Left forelimb (tissue), 1 donor: Measurements from ENCODE around the gene G6PD.
"Not testable (repeated sequence)": the region's sequence is repeated elsewhere in the genome, so short reads cannot be mapped to it uniquely, and the experiment has no call there.

Experiments used
- DNase-seq: peaks from one replicate; pipeline ENCODE4 v3.0.0-alpha.2; 2018; ENCODE audit warnings: low spot score

Gene G6PD

DNA sequence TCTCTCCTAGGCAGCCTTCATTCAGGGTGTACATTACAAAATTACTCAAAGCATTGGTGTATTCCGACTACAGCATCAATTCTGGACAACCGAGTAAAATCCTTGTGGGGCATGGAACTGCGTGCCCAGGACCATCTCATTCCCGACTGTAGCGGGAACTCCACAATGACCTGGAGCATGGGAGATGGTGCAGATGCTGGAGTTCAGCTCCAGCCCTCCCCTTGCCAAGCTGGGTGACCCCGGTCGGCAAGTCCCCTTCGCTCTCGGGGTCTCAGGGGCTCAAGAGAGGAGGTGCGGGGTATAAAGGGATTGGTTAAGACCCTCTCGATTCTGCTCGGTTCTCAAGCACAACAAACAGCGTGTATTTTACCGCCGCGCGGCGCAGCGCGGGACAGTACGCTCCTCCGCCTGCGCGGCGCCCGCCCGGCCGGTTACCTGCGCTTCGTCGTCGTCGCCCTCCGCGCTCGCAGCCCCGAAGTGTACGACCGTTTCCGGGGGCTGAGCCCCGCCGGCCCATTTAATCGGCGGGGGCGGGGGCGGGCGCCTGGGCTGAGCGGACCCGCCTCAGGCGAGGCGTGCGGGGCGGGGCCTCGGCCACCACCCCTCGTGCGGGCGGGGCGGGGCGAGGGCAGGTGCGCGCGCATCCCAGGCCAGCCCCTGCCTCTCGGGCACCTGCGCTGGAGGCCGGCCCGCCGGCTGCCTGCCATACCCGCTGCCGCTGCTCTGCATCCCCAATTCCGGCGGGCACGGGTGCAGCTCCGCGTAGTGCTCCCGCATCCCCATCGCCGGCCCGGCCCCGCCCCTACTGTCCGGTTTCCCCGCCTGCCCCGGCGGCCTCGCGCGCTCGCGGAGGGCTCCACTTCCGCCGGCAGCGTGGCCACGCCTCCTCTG lies at the start of gene G6PD:
G6PD (minus strand) TSS at position 493 of the 891 bp plus-strand sequence. CDS start 691 bp downstream, outside the sequence.
- DNase-seq: peak; percentile 90

DNA sequence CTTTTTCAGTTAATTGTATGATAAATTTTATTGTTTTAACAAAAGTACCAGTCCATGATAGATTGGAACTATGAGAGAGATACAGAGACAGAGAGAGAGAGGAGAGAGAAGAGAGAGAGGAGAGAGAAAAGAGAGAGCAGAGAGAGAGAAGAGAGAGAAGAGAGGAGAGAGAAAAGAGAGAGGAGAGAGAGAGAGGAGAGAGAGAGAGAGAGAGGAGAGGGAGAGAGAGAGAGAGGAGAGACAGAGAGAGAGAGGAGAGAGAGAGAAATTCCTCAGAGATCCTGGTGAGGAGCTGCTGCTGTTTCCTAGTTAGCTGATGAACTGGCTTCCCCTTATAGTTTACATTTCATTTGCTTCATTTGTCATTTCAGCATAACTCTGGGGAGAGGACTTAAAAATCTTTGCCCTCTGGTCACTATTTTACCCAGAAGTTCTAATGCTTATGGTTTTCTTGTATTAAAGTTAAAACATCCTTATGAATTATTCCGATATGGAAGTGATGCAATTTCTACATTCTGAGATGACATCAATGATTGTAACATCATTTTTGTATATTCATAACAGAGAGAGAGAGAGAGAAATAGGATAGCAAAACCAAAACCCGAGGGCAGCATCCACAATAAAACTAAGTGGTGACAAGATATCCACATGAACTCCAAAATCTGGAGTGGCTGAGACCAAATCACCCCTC lies 49.1 kb upstream of the G6PD start:
- DNase-seq: no peak

DNA sequence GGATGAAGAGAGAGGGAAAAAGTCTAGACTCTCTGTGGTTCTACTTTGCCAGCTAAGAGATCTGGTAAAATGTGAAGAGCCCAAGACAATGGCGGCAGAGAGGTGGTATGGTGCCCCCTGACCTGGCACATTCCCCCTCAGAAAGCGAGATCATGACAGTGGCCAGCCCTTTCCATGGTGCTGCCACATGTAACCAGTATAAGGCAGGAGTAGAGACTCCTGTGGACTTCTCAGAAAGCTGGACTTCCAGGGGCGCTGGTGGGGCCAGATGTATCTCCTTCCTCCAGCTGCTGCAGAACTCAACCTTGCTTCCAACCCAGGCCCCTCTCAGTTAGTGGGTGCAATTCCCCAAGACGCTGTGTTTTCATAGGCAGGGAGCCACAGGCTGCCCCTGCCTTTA lies 47.8 kb upstream of the G6PD start:
- DNase-seq: no peak

DNA sequence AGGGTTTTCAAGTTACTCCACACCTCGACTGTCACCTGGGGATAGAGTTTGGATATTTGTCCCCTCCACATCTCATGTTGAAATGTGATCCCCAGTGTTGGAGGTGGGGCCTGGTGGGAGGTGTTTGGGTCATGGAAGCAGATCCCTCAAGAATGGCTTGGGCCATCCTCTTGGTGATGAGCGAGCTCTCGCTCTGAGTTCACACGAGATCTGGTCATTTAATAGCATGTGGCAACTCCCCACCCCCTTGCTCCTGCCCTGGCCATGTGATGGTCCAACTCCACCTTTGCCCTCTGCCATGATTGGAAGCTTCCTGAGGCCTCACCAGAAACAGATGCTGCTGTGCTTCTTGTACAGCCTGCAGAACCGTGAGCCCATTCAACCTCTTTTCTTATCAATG lies 46.6 kb upstream of the G6PD start:
- no peak for DNase-seq

DNA sequence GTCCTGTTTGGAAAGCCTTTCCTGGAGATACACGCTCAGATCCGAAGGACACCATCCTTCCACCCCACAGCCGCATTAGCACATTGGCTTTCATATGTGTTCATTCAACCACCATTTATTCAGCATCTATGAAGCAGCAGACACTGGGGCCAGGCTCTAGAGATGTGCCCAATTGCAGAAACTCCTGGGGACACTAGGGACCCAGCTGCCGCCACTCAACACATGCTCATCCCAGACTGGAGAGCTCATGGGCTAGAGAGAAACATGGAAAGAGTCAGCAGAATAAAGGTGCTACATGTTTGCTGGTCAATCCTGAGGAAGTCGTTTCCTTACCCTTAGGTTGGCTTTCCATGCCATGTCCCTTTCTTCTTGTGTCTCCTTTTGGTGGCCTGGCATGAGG lies 45.9 kb upstream of the G6PD start:
- DNase-seq: no peak

DNA sequence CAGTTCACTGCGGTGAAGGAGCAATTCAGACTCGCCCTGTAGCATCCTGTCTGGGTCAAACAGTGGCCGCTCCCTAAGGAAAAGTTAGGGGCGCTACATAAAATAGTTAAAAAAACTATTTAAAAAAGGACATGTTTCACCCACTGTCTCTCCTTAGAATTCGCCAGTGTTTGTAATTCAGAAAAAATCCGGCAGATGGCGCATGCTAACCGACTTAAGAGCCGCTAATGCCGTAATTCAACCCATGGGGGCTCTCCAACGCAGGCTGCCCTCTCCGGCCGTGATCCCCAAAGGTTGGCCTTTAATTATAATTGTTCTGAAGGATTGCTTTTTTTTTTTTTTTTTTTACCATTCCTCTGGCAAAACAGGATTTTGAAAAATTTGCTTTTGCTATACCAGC lies 43.8 kb upstream of the G6PD start:
- DNase-seq: not testable (repeated sequence)

DNA sequence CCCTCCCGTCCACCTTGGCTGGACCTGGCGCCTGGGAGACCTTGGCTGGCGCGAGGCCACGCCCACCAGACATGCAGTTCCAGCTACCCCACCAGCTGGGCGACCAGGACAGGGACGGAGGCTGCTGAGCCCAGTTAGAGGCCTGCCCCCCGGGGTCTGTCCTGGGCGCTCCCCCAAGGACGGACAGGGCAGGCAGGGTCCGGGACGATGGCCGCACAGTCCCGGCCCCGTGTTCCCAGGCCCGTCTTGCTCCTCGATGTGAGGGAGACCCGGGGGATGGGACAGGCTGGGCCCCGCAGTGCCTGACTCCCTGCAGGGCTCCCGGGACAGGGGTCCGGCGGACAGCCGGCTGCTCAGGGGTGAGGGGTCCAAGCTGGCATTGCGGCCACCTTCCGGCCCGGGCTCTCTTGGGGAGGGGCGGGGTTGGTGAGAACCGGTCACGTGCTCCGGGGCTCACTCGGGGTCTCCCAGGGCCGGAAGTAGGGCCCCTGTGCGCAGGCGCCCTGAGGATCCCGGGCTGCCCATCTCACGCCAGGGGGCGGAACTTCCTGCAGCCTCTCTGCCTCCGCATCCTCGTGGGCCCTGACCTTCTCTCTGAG lies 38.0 kb upstream of the G6PD start, which contains the start of gene CTAG1A:
CTAG1A (plus strand) TSS at position 549 of the 599 bp plus-strand sequence. CDS start 74 bp downstream, outside the sequence.
- not testable (repeated sequence) for DNase-seq

DNA sequence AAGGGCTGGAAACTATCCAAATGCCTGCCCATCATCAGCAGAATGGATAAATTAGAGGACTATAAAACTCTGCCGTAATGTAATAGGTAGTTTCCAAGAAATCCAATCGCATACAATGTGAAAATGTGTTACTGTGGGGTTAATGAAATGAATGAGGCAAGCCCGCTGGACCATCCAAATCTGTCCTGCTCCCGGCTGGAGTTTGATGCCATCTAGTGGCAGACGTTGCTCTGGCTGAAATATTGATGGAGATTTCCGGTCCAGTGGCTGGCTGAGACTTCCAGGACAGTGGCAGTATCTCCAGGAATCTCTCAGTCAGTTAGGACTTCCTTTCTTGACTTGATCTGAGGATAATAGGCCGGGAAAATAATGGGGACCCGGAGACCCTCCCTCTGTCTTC lies 36.3 kb upstream of the G6PD start:
- not testable (repeated sequence) for DNase-seq

DNA sequence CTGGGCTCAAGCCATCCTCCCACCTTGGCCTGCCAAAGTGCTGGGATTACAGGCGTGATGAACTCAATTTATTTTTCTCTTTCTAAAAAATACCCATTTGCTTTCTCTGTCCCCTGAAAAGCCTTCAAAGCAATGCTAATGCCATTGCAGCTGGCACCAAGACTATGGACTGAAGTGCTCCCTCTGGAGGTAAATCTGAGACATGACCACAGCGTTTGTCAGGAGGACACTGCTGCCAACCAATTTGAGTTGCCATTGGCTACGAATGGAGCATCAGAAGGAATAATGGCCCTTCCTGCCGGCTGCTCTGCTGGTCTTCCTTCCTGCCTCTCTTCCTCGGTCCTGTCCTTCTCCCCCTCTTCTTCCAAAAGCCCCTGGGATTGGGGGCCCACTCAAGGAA lies 28.4 kb upstream of the G6PD start:
- DNase-seq: not testable (repeated sequence)

DNA sequence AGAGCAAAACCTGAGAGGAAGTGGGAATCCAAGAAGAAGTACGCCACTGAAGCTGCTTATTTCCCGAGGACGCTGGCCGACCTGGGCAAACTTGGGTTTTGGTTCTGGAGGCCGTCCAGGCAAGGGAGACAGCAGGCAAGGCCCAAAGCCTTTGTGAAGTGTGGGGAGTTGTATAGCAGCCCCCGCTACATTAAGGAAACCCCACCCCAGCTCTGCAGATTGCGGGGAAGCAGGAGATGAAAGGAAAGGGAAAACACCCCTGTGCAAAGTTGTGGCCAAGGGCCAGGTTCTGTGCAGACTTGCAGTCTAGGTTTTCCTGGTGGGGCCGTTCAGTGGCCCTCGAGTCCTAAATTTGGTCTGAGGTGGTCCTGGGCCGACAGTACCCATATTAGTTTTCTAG lies 26.4 kb upstream of the G6PD start:
- DNase-seq: not testable (repeated sequence)

DNA sequence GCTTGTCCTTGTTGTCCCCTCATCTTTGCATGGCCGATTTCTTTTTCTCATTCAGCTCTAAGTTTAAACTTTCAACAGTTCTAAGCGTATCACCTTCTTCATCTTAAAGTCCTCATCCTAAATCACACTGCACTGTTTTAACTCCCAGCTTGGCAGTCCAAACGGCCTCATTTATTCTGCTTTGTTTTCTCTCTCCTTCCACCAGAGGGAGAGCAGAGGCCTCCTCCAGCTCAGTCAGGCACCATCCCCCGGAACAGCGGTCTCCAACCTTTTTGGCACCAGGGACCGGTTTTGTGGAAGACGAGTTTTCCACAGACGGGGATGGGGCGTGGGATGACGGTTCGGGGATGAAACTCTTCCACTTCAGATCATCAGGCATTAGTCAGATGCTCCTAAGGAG lies 23.7 kb upstream of the G6PD start:
- DNase-seq: not testable (repeated sequence)

DNA sequence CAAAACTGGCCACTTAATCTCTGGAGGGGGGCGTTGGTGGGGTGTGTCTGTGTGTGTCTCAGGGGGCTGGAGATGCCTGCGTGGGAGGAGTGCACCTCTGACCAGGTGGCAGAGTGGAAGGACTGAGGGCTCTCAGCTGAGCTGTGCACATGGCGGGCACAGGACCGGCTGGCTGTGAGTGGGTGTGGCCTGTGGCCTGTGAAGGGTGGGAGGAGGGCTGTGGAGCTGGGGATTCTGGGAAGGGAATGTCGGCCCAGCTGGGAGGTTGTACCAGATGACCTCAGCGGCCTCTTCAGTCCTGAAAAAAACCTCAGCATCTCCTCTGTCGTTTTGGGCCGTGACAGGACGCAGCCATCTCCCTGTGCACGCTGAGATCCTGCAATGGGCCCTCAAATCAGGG lies 15.6 kb upstream of the G6PD start:
- not testable (repeated sequence) for DNase-seq

DNA sequence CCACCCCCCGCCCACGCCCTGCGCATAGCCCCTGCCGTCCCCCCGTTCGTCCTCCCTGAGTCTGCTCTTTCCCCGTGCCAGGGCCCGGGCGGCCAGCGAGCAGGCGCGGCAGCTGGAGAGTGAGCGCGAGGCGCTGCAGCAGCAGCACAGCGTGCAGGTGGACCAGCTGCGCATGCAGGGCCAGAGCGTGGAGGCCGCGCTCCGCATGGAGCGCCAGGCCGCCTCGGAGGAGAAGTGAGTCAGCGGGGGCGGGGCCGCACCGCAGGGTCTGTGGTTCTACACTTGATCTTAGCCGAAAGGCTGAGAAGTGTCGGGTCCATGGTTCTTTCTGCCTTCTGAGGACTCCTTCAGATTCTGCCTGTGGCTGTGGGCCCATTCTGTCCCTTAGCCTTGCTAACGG lies 13.7 kb upstream of the G6PD start:
- not testable (repeated sequence) for DNase-seq

DNA sequence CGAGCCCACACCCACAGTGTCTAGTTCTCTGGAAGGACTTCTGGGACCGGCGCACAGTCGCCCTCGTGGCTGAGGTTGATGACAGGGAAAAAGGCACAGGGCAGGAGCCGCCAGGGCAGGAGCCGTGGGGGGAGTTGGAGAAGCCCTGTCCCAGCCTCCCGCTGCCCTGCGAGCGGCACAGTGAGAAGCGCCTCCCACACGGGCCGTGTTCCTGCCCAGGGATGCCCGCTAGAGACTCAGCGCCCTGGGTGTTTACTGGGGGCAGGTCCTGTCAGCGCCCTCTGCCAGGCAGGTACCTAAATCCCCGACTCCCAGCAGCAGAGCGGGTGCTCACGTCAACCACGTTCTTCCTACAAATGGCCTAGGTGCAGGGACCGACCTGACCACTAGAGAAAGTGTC lies 12.2 kb upstream of the G6PD start:
- not testable (repeated sequence) for DNase-seq

DNA sequence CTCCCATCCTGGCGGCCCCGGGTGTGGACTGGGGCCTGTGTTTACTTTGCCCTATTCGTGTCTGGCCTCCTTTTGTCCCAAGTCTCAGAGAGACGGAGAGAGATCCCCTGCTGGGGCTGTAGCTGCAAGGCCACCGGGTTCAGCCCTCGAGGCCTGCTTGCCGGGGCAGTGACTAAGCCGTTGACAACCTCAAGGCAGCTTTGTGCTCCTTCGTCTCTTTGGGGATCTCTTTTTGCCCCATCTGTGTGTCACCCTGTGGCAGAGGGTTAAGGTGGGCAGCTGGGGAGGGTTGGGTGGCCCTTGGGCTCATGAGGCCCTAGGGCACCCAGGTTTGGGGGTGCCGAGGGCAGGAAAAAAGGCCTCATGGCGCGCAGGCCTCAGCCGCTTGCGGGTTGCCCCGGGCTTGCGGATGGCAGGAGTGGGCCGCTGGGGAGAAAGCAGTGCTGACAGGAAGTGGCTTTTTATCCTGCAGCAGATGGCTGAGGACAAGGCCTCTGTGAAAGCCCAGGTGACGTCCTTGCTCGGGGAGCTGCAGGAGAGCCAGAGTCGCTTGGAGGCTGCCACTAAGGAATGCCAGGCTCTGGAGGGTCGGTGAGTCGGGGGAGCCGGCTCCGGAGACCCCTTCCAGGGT lies 11.5 kb upstream of the G6PD start:
- DNase-seq: not testable (repeated sequence)

DNA sequence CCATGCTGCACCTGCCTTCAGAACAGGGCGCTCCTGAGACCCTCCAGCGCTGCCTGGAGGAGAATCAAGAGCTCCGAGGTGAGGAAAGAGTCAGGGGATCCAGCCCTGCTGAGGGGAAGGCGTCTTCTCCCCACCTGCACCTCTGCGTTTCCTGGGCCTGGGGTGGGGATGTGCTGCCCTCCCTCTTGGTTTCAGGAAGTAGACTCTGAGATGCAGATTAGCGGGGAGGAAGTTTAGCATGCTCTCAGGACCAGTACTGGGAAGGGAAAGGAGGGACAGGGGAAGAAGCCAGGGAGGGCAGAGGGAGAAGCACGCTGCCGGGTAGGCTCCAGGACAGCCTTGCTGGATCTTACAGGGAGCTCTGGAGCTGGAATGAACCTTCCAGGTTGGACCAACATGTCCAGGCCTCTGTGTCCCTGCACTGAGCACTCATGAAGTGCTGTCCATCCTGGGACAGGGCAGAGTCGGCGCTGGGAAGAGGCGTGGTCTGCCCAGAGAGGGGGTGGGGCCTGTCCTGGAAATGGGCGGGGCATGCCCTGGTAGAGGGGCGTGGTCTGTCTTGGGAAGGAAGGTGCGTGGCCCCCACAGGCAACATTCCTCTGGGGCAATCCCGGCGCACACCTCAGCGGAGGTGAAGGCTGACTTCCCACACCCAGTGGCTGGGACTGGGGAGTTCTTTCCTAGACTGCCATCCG lies 5.6 kb upstream of the G6PD start:
- DNase-seq: not testable (repeated sequence)

DNA sequence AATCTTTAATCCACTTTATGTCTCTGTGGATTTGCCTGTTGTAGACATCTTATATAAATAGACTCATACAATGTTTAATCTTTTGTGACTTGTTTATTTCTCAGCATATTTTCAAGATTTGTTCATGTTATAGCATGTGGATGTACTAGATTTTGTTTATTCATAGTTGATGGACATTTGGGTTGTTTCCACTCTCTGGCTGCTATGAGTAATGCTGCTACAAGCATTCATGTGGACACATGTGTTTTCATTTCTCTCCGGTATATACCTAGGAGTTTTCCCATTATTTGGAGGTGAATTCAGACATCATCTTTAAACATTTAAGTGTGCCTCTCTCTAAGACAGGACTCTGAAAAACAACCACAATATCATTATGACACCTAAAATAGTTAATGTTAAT lies 3.1 kb upstream of the G6PD start:
- DNase-seq: no peak

DNA sequence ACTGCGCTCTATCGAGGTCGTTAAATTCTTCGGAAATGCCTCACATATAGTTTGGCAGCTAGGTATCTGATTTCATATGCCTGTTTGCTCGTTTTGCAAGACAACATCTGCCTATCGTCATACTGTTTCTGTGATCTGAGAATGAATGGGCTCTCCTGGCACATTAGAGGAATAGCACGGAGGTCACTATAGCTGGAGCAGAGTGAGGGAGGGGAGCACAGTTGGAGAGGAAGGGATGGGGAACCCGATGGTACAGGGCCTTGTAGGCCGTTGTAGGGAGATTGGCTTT lies 1.3 kb upstream of the G6PD start:
- DNase-seq: no peak

DNA sequence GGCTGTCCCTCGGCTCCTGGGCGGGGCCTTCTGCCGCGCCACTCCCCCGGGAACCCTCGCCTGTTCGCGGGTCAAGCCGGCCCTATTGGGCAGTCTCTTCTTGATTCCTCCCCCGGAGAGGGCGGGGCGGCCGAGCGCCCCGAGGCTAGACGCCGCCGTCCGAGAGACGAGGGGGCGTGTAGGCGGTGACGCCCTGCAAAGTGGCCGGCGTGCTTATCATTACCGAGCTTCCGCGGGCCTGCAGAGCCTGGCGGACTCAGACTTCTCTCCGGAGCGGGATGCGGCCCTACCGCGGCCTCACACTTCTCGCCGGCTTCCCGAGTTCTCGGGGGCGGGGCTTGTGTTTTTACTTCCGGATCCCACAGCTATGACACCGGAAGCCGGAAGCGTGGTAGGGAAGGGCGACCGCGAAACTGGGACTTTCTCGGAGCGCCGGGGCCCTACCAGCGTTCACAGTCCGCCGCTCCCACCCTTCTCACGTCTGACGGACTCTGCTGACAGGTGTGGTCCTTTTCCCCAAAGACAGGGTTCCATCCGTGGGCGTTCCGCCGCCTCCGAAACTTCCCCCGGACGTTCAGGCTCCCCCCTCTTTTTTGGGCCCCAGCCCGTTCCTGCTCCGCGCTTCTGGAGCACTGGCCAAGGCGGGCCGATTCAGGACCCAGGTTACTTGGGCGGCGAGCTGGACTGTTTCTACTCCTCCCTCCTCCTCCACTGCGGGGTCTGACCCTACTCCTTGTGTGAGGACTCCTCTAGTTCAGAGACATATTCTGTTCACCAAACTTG lies 790 bp upstream of the G6PD start, which contains the start of gene IKBKG:
IKBKG (plus strand) TSS at position 376 of the 783 bp plus-strand sequence. CDS start 4,383 bp downstream, outside the sequence.
- DNase-seq: peak; percentile 93

DNA sequence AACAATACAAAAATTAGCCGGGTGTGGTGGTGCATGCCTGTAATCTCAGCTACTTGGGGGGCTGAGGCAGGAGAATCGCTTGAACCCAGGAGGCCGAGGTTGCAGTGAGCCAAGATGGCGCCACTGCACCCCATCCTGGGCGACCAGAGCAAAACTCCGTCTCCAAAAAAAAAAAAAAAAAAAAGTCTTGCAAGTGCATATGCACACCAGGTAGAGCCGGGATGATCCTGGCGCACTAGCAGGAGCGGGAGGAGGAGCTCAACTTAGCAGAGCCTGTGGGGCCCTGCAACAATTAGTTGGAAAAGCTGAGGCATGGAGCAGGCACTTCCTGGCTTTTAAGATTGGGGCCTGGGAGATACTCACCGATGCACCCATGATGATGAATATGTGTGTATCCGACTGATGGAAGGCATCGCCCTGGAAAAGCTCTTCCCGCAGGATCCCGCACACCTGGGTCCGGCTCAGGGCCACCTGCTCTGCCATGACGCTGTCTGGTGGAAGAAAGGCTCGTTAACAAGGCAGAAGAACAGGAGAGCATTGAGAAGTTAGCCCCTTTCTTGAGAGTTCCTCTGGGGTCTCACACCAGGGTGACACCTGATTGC lies 872 bp downstream of the G6PD start:
- no peak for DNase-seq
